ENCODE data around the gene UPF1. TPM values are rescaled to one million over a fixed set of nuclear protein-coding genes. Genes with fewer than 3 reads are reported as not detected.

Gene UPF1
- polyA plus RNA-seq, 3 donors = 54.6 to 66.1 (median 63.8) TPM

- DNase-seq = no peak
Observed at GRCh38 chr19:18833849-18834643, 2.3 kb downstream of the UPF1 start.

DNA sequence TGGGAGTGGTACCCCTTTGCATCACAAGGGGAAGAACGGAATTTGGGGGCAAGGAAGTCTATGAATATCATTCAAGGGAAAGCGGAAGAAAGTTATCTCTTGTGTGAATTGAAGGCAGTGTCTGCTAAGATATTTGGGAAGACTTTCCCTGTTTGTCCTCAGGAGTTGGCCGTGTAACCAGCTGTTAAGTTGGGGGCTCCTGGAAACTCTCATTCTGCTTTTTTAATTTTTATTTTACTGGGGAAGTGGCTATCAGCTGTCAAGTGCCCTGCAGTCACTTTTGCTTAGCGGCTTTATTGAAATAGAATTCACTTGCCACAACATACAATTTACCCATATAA lies 2.9 kb downstream of the UPF1 start:
- no peak for DNase-seq

- DNase-seq = no peak
Observed at GRCh38 chr19:18839465-18840287, 7.9 kb downstream of the UPF1 start.

DNA sequence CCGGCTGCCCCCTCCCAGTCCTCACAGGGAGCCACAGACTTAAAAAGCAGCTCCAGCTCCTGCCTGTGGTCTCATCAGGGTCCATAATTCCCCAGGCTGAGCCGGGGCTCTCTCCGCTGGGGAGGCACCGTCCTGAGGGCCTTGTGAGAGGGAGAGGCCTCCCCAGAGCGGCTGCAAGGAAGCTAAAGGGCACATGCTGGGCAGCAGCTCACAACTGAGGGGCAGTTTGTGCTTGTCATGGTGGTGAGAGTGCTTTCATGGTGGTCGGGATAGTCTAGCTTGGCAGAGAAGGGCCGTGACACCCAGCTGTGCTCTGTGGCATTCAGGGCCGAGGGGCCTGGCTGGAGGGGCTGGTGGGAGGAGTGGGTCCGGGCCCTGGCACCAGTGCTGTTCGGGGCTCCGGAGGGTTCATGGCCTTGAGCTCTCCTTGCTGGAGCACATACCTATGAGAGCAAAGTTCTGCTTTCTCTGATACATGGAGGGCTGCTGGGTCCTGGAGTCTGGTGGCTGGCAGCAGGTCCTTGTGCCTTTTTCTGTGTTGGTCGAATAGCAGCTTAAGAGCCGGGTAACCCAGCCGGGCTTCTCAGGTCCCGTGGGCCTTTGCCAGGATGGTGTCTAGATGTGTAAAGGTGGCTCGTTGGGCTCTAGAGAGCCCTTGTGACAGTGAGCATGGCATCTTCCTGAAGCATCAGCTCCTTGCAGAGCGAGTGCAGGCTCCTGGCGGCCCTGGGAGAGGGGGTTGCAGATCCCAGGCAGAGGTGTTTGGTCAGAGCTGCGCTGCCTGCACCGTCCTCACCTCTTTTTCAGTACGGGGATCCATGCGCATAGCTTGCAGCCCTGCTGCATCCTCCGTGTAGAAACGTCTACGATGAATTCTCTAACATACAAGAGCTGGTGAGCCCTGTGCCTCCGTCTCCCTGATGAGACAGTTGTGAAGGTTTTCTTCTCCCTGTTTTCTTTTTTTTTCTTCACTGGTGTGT lies 8.8 kb downstream of the UPF1 start:
- DNase-seq = no peak

- no peak for DNase-seq
Observed at GRCh38 chr19:18841400-18841799, 9.6 kb downstream of the UPF1 start.

DNA sequence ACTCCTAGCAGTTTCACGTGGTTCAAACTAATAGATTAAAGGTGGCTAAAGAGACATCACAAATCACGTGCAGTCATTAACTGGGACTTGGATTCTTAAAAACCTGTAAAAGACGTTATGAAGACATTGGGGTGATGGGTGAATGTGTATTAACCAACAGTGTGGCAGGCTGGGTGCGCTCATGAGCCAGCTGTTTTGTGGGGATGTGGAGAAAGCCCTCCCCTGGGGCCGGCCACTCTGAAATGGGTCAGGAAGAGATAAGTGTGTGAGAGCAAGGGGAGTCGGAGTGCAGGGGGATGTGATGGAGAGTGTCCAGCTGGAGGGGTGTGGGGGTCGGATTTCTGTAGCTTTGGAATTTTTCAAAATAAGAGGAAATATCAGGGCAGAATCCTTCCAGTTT lies 10.4 kb downstream of the UPF1 start:
- no peak for DNase-seq

- DNase-seq = no peak
Observed at GRCh38 chr19:18843960-18844359, 12.2 kb downstream of the UPF1 start.

GRCh38 chr19:18844806-18845329 lies 13.1 kb downstream of the UPF1 start:
- DNase-seq = no peak

DNA sequence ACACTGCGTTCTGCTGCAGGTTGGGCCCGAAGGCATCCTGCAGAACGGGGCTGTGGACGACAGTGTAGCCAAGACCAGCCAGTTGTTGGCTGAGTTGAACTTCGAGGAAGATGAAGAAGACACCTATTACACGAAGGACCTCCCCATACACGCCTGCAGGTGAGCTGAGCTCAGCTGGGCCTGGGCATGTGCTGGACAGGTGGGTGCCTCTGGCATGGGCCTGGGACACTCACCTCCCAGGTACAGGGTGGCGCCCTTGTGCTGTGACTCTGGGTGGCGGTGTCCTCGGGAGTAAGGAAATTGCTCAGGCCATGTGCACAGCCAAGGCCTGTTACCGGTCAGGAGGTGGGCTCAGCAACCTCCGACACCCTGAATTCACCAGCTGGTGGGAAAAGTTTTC lies 14.2 kb downstream of the UPF1 start:
- DNase-seq = no peak

DNA sequence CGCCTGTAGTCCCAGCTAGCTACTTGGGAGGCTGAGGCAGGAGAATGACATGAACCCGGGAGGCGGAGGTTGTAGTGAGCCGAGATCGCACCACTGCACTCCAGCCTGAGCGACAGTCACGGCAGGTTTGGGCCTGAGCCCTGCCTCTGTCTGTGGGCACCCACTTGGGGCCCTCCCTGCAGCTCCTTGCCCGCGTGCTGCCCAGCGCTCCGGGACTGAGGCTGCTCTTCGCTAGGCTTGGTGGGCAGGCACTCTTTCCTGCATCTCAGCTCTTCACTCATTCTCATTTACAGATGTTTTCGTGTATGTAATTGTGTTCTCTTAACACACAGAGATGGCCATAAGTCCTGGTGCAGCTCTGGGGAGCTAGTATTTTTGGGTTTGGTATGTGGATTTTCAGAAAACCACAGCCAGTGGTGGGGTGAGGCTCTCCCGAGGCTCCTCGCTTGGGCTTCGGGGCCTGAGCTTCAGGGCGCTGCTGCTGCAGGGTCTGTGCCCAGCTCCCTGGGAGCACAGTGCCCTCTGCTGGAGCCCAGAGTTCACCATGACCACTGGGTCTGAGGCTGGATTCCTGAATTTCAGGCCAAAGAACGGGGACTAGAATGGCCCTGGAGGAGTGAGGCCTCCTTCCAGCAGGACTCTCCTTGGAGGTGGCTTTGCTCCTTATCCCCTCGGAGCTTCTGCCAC lies 15.2 kb downstream of the UPF1 start:
- peak; percentile 70 for DNase-seq

DNA sequence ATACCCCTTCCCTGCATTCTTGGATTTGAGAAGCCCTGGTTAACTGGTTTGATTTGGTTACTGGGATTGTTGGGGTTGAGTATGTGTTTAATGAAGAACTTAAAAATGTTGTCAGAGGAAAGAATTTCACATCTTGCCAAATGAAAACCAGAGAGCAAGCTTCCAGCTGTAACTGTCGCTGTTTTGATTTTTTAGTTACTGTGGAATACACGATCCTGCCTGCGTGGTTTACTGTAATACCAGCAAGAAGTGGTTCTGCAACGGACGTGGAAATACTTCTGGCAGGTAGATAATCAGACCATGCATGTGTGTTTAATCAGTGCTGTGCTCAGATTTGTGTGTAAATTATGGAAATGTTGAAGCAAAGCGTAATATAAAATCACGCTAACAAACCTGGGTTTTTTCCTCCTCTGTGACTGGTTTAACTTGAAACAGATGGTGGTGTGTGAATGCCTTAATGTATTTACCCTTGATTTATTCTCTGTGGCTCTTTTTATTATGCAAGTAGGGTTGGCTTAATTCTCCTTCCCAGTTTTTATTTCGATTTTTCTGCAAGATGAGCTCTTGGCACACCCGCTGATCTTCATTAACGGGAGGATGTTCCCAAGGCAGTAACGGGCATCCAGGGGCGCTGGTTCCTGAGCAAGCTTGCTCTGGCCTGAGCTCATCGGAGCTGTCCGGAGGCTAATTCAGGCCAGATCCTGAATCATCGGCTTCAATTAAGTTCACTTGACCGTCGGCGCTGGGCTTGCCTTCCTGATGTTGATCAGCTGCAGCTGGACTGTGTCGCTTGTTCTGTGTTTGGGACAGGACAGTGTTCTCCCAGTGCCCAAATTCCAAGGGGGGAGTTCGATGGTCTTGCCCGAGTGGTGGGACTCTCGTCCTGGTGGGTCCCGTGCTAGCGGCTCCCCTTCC lies 16.0 kb downstream of the UPF1 start:
- no peak for DNase-seq

DNA sequence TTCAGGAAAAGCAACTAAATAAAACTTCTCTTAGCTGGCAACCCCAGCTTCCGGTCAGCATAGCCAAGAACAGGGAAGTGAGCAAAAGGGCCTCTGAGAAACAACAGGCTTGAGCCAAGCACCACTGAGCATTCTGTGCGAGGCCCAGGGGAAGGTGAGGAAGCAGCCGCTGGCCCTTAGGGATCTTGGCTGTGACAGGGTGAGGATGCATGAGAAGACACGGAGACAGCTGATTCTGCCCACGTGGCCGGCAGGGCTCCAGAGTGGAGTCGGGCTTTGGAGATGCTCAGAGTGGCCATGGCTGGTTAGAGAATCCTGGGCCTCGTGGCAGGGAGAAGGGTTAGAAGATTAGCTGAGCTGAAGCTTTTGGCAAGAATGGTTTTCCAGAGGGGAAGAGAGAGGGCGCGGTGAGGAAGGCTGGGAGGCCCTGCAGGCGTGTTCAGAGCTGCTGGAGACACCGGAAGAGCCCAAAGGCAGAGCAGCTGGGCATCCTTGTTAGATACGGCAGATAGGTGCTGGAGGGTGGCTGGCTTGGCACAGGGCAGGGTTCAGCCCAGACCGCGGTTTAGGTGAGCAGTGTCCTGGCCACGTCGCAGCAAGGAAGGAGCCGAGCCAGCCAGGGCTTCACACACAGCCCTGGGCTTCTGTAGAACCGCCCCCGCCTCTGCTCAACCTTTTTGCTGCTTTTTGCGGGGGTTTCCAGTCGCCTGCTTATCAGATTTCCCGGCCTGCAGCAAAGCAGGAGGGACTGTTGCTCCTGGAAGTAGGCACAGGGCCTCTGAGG lies 17.3 kb downstream of the UPF1 start:
- DNase-seq = no peak

GRCh38 chr19:18849838-18850400 lies 18.2 kb downstream of the UPF1 start:
- DNase-seq = no peak

DNA sequence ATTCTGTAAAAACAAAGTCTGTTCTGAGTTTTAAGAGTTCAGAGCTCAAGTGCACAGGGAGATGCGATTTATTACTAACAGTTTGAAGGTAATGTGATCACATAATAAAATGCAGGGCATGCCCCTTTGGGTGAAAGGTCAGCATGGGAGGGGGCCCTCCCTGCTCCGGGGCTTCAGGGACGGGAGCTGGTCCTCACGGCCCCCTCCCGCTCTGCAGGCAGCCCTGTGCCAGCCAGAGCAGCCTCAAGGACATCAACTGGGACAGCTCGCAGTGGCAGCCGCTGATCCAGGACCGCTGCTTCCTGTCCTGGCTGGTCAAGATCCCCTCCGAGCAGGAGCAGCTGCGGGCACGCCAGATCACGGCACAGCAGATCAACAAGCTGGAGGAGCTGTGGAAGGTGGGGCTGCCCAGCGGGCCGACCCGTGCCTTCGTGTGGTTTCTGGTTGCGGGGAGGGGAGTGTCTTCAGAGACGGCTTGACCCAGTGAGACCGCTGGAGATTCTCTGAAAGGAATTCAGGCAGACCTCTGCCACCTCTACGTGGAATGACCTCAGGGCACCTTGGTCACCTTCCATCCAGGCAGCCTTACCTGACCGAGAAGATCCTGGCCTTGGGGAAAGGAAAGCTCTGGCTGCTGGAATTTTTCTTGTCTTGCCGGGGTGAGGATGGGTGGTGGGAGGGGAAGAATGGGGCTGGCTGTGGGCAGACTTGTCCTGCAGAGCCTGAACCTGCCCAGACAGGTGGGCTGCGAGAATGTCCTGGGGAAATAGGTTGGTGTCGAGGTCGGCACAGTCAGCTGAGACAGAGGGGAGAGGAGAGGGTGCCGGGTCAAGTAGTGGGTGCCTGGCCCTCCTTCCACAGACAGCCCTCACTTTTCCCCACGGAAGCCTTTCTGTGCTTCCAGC lies 19.0 kb downstream of the UPF1 start:
- peak; percentile 55 for DNase-seq

GRCh38 chr19:18851673-18852325 lies 20.0 kb downstream of the UPF1 start:
- no peak for DNase-seq

DNA sequence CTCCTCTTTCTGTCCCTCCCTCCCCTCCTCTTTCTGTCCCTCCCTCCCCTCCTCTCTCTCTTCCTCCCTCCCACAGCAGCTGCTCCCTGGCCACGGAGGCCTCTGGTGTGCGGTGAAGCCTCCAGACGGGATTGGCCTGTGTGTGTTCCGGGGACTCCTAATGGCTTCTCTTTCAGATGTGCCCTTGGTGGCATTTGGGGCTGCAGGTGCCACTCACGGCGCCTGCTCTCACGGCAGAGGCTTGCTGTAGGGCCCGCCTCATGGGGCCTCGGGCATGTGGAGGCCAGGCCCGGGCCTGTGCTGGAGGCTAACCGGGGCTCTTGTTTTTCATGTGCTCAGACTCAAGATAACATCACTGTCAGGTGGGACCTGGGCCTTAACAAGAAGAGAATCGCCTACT lies 20.9 kb downstream of the UPF1 start:
- no peak for DNase-seq

DNA sequence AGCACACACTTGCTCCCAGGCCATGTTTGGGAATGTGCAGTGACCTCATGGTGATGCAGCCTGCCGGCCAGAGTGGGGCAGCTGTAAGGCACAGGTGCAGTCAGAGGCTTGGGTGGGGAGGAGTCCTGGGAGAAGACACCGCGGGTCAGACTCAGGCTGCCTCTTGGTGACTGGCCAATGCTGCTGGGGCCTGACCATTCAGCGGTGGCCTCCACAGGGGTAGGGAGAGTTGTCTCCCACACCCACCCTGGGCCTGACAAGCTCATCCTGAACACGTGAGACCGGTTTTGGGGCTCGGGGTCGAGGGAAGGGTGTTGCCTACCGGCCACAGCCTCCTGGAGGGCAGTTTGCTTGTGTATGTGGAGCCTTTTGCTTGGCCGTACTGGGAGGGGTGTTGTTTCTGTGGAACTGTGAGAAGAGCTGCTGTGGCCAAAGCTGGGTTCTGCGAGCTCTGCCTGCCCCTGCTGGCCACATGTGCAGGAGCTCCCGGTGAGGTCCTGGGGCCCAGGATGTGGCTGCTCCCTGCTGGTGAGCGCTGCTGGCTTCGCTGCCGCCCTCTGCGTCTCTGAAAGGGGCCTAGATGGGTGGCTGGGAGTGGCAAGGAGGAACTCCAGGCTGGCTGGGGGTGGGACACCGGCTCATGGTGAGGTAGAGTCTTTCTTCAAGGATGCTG lies 22.1 kb downstream of the UPF1 start:
- no peak for DNase-seq

Measured in renal pelvis (tissue), 4 donors.